ENCODE measurements around the gene GDPD4.

The GDPD4 gene

GRCh38 chr11:77299528-77299993 lies 1.9 kb downstream of the GDPD4 start:
- DNase-seq: no peak

- no peak for DNase-seq
Measured at GRCh38 chr11:77294040-77294439, 7.4 kb downstream of the GDPD4 start.

GRCh38 chr11:77289737-77290136 lies 11.7 kb downstream of the GDPD4 start:
- no peak for DNase-seq

GRCh38 chr11:77287615-77288273 lies 13.7 kb downstream of the GDPD4 start:
- no peak for DNase-seq

- no peak for DNase-seq
Measured at GRCh38 chr11:77287136-77287535, 14.3 kb downstream of the GDPD4 start.

- DNase-seq: no peak
Measured at GRCh38 chr11:77284476-77285468, 16.7 kb downstream of the GDPD4 start.

- DNase-seq: no peak
Measured at GRCh38 chr11:77283101-77283500, 18.4 kb downstream of the GDPD4 start.

GRCh38 chr11:77278595-77279506 lies 22.6 kb downstream of the GDPD4 start:
- DNase-seq: no peak

- DNase-seq: no peak
Measured at GRCh38 chr11:77276271-77276670, 25.2 kb downstream of the GDPD4 start.

- no peak for DNase-seq
Measured at GRCh38 chr11:77270921-77271320, 30.6 kb downstream of the GDPD4 start.

GRCh38 chr11:77269484-77270123 lies 31.9 kb downstream of the GDPD4 start:
- DNase-seq: no peak

- DNase-seq: no peak
Measured at GRCh38 chr11:77267962-77268361, 33.5 kb downstream of the GDPD4 start.

- no peak for DNase-seq
Measured at GRCh38 chr11:77266766-77267165, 34.7 kb downstream of the GDPD4 start.

GRCh38 chr11:77262803-77263202 lies 38.7 kb downstream of the GDPD4 start:
- DNase-seq: no peak

GRCh38 chr11:77259641-77260040 lies 41.8 kb downstream of the GDPD4 start:
- DNase-seq: no peak

- no peak for DNase-seq
Measured at GRCh38 chr11:77253690-77254089, 47.8 kb downstream of the GDPD4 start.

- DNase-seq: no peak
Measured at GRCh38 chr11:77252555-77253270, 48.8 kb downstream of the GDPD4 start.

- no peak for DNase-seq
Measured at GRCh38 chr11:77250881-77251640, 50.4 kb downstream of the GDPD4 start.

- DNase-seq: no peak
Measured at GRCh38 chr11:77249427-77249826, 52.1 kb downstream of the GDPD4 start.

GRCh38 chr11:77244277-77245027 lies 57.0 kb downstream of the GDPD4 start:
- DNase-seq: no peak

All from left hindlimb (tissue), 1 donor.